Measurements from ENCODE around the gene NHLRC4.

GRCh38 chr16:591231-591630, 24.4 kb downstream of the NHLRC4 start:
- no peak for TF ChIP-seq JUN (IDR thresholded peaks at IDR 0.05)
- no peak for TF ChIP-seq KDM1A (IDR thresholded peaks at IDR 0.05; ENCODE audit: low read depth)
- no peak for TF ChIP-seq CTCF (IDR thresholded peaks at IDR 0.05)
- no peak for TF ChIP-seq ZNF302 (CRISPR knock-in tag; IDR thresholded peaks at IDR 0.05)
- no peak for TF ChIP-seq CHD2 (IDR thresholded peaks at IDR 0.05; ENCODE audit: low read length, partially characterized antibody)
- no peak for TF ChIP-seq EP300 (IDR thresholded peaks at IDR 0.05)
- TF ChIP-seq RCOR1 (IDR thresholded peaks at IDR 0.05; ENCODE audit: low read depth, low read length) = no peak
- TF ChIP-seq POLR2A (IDR thresholded peaks at IDR 0.05; ENCODE audit: low read length) = no peak
- no peak for TF ChIP-seq SMC3 (IDR thresholded peaks at IDR 0.05)
- no peak for TF ChIP-seq MYC (IDR thresholded peaks at IDR 0.05; ENCODE audit: borderline replicate concordance, low read length)
- TF ChIP-seq MAFK (IDR thresholded peaks at IDR 0.05; ENCODE audit: partially characterized antibody) = no peak
- TF ChIP-seq CEBPB (IDR thresholded peaks at IDR 0.05) = no peak
- no peak for TF ChIP-seq HEYL (CRISPR knock-in tag; IDR thresholded peaks at IDR 0.05)
